ENCODE data around the gene MAN2A2. TPM values are rescaled to one million over a fixed set of nuclear protein-coding genes. Genes with fewer than 3 reads are reported as not detected.

MAN2A2 gene
- total RNA-seq, 3 donors from 2014 or later = 38.2 to 58.0 (median 56.9) TPM

DNA sequence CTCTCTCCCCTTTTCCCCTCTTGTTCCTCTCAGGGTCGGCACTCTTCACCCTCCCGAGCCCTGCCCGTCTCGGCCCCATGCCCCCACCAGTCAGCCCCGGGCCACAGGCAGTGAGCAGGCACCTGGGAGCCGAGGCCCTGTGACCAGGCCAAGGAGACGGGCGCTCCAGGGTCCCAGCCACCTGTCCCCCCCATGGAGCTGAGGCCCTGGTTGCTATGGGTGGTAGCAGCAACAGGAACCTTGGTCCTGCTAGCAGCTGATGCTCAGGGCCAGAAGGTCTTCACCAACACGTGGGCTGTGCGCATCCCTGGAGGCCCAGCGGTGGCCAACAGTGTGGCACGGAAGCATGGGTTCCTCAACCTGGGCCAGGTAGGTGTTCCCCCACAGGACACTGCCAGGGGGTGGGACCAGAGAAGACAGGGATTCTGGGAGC lies 27.5 kb upstream of the MAN2A2 start:
- peaks cover 4 to 27% of the 10 kb centered on the region in 2 donors for H3K4me1 ChIP-seq
- H3K27me3 ChIP-seq = no peaks in the 10 kb centered on the region
- no peak overlapping the region for H3K4me3 ChIP-seq
- DNase-seq (ENCODE audit: low spot score in 2 of 2) = no peak
- no peaks in the 10 kb centered on the region for H3K9me3 ChIP-seq
- no peak overlapping the region for H3K27ac ChIP-seq
- TF ChIP-seq, protein P1, sequence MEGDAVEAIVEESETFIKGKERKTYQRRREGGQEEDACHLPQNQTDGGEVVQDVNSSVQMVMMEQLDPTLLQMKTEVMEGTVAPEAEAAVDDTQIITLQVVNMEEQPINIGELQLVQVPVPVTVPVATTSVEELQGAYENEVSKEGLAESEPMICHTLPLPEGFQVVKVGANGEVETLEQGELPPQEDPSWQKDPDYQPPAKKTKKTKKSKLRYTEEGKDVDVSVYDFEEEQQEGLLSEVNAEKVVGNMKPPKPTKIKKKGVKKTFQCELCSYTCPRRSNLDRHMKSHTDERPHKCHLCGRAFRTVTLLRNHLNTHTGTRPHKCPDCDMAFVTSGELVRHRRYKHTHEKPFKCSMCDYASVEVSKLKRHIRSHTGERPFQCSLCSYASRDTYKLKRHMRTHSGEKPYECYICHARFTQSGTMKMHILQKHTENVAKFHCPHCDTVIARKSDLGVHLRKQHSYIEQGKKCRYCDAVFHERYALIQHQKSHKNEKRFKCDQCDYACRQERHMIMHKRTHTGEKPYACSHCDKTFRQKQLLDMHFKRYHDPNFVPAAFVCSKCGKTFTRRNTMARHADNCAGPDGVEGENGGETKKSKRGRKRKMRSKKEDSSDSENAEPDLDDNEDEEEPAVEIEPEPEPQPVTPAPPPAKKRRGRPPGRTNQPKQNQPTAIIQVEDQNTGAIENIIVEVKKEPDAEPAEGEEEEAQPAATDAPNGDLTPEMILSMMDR (IDR thresholded peaks at IDR 0.05) = no peak
- no peak for TF ChIP-seq POLR2A (IDR thresholded peaks at IDR 0.05)
- no peak for TF ChIP-seq POLR2AphosphoS5 (IDR thresholded peaks at IDR 0.05)
- peaks cover 11% of the 10 kb centered on the region for H3K36me3 ChIP-seq
- intact Hi-C loops (cut with DNase I; ENCODE audit: low total_unique reads) = no loop called here

DNA sequence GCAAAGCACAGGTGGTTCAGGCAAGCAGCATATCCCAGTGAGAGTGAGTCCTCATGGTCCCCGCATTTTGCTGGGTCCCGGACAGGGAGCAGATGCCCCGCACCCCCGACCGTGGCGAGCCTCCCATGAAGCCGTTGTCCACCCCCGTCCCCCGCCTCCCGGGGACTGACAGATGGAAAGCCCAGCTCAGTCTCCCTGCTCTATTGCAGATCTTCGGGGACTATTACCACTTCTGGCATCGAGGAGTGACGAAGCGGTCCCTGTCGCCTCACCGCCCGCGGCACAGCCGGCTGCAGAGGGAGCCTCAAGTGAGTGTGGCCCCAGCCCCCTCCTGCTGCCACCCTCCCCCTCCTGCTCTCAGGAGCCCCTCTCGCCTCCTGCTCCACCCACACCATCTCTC lies 27.1 kb upstream of the MAN2A2 start:
- no peak overlapping the region for H3K4me3 ChIP-seq
- no peak for TF ChIP-seq POLR2A (IDR thresholded peaks at IDR 0.05)
- TF ChIP-seq POLR2AphosphoS5 (IDR thresholded peaks at IDR 0.05) = no peak
- intact Hi-C loops (cut with DNase I; ENCODE audit: low total_unique reads) = no loop called here
- peaks cover 11% of the 10 kb centered on the region for H3K36me3 ChIP-seq
- H3K27me3 ChIP-seq = no peaks in the 10 kb centered on the region
- no peak overlapping the region for H3K27ac ChIP-seq
- no peak for DNase-seq (ENCODE audit: low spot score in 2 of 2)
- H3K4me1 ChIP-seq = peaks cover 4 to 24% of the 10 kb centered on the region in 2 donors
- H3K9me3 ChIP-seq = no peaks in the 10 kb centered on the region

DNA sequence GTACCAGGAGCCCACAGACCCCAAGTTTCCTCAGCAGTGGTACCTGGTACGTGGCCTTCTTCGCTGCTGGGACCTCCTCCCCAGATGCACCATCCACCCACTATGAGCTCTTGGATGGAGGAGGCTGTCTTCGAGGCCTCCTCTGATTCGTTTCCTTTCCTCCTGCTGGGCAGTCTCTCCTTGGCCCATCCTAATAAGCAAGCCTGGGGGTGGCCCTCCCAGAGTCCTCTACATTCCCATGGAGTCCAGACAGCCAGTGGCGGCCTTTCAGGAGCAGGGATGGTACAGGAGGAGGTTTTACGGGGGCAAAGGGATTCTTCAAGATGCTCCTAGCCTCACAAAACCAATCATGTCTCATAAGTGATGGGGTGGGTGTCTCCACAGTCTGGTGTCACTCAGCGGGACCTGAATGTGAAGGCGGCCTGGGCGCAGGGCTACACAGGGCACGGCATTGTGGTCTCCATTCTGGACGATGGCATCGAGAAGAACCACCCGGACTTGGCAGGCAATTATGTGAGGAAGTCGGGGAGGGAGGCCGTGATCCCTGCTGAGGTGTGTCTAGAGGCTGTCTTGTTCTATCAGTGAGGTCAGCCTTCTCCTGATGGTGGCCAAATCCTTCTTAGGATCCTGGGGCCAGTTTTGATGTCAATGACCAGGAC lies 26.5 kb upstream of the MAN2A2 start:
- peaks cover 4 to 24% of the 10 kb centered on the region in 2 donors for H3K4me1 ChIP-seq
- H3K27ac ChIP-seq = no peak overlapping the region
- intact Hi-C loops (cut with DNase I; ENCODE audit: low total_unique reads) = no loop called here
- TF ChIP-seq, protein P1 (IDR thresholded peaks at IDR 0.05) = no peak
- TF ChIP-seq POLR2A (IDR thresholded peaks at IDR 0.05) (no peak), POLR2AphosphoS5 (IDR thresholded peaks at IDR 0.05) (no peak)
- H3K9me3 ChIP-seq = no peaks in the 10 kb centered on the region
- no peak for DNase-seq (ENCODE audit: low spot score in 2 of 2)
- peaks cover 11% of the 10 kb centered on the region for H3K36me3 ChIP-seq
- H3K4me3 ChIP-seq = no peak overlapping the region
- no peaks in the 10 kb centered on the region for H3K27me3 ChIP-seq

DNA sequence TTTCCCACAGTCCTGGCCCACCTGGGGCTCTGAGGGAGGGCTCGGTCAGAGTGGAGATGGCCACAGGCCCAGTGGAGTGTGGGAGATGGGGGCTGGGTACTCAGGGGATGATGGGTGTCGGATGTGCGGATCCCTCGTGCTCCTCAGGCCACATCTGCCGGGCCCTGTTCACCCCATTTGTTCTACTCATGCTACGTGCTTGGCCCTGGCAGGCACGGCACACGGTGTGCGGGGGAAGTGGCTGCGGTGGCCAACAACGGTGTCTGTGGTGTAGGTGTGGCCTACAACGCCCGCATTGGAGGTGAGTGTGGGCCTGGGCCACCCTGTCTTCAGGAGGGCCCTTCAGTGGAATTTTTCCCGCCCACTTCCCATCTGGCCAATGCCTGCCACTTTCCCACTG lies 25.8 kb upstream of the MAN2A2 start:
- H3K4me3 ChIP-seq = no peak overlapping the region
- intact Hi-C loops (cut with DNase I; ENCODE audit: low total_unique reads) = no loop called here

DNA sequence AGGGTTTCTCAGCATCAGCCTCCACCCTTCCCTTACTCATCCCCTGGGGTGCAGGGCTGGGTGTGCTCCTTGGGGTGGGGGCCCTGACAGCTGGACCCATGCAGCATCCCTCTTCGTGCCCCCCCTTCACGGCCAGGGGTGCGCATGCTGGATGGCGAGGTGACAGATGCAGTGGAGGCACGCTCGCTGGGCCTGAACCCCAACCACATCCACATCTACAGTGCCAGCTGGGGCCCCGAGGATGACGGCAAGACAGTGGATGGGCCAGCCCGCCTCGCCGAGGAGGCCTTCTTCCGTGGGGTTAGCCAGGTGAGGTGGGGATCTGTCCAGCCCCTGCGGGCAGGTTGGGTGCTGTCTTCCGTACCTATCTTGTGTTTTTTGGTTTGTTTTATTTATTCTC lies 25.1 kb upstream of the MAN2A2 start:
- H3K27me3 ChIP-seq = no peaks in the 10 kb centered on the region
- no peaks in the 10 kb centered on the region for H3K9me3 ChIP-seq
- intact Hi-C loops (cut with DNase I; ENCODE audit: low total_unique reads) = no loop called here
- DNase-seq (ENCODE audit: low spot score in 2 of 2) = no peak
- no peak overlapping the region for H3K27ac ChIP-seq
- H3K36me3 ChIP-seq = peaks cover 11% of the 10 kb centered on the region
- H3K4me1 ChIP-seq = peaks cover 4 to 17% of the 10 kb centered on the region in 2 donors
- no peak overlapping the region for H3K4me3 ChIP-seq
- TF ChIP-seq POLR2AphosphoS5 (IDR thresholded peaks at IDR 0.05) (no peak), POLR2A (IDR thresholded peaks at IDR 0.05) (no peak)
- TF ChIP-seq, protein P1 (IDR thresholded peaks at IDR 0.05) = no peak

More for the DNA sequence above, 25.8 kb upstream of the MAN2A2 start:
- Histone ChIP-seq H3K4me1 (peaks cover 4 to 24% of the 10 kb centered on the region in 2 donors), H3K27me3 (no peaks in the 10 kb centered on the region), H3K9me3 (no peaks in the 10 kb centered on the region), H3K27ac (no peak overlapping the region), H3K36me3 (peaks cover 11% of the 10 kb centered on the region)
- DNase-seq (ENCODE audit: low spot score in 2 of 2) = no peak
- TF ChIP-seq, protein P1 (IDR thresholded peaks at IDR 0.05) = no peak
- no peak for TF ChIP-seq POLR2AphosphoS5 (IDR thresholded peaks at IDR 0.05)
- no peak for TF ChIP-seq POLR2A (IDR thresholded peaks at IDR 0.05)
